Mammary epithelial cell (primary cell): ENCODE results near the gene TSC2.

Source experiments
- CTCF ChIP-seq, 2 donors: IDR thresholded peaks in 1 of 2; conservative IDR thresholded peaks in 1 of 2; 2 replicates each; pipeline ENCODE4 v1.5.1; 2011 to 2012; ENCODE audit warnings: inconsistent platforms in 2 of 2, low read length in 2 of 2, mild to moderate bottlenecking in 2 of 2, control low read depth in 1 of 2, low read depth in 1 of 2; ENCODE audit not compliant: insufficient read depth in 1 of 2; ENCODE audit errors: extremely low read depth in 1 of 2
- EZH2 ChIP-seq: IDR thresholded peaks from 2 replicates; pipeline ENCODE4 v1.6.1; 2012; ENCODE audit warnings: low read length, inconsistent platforms, borderline replicate concordance

- TF ChIP-seq EZH2 (no peak), CTCF (conservative IDR thresholded peaks at IDR 0.05 in 1 of 2, IDR thresholded peaks at IDR 0.05 in 1 of 2; ENCODE audit: extremely low read depth in 1 of 2, insufficient read depth in 1 of 2, low read depth in 1 of 2, low read length in 2 of 2) (no peak)
Measured at GRCh38 chr16:2064368-2064945, 16.7 kb downstream of the TSC2 start.
